ENCODE measurements around the gene FAM81A.

The FAM81A gene

DNA sequence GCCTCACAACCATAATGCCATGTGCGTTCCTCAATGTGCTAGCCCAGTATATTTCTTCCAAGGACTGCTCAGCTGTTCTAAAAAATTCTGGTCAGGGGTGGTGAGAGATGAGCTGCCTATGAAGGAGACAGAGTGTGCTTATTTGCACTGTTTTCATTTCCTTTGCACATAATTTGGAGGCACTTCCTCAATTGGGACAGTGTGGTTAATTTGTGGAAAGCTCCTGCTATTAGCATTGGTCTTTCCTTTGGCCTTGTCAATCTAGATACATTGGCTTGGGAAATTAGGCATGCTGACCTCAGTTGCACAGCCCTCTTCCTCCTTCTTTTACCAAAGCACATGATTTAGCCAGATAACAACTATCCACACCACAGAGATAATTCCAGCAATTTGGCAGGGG, 9.4 kb downstream of the FAM81A start:
- TF ChIP-seq, protein P1, sequence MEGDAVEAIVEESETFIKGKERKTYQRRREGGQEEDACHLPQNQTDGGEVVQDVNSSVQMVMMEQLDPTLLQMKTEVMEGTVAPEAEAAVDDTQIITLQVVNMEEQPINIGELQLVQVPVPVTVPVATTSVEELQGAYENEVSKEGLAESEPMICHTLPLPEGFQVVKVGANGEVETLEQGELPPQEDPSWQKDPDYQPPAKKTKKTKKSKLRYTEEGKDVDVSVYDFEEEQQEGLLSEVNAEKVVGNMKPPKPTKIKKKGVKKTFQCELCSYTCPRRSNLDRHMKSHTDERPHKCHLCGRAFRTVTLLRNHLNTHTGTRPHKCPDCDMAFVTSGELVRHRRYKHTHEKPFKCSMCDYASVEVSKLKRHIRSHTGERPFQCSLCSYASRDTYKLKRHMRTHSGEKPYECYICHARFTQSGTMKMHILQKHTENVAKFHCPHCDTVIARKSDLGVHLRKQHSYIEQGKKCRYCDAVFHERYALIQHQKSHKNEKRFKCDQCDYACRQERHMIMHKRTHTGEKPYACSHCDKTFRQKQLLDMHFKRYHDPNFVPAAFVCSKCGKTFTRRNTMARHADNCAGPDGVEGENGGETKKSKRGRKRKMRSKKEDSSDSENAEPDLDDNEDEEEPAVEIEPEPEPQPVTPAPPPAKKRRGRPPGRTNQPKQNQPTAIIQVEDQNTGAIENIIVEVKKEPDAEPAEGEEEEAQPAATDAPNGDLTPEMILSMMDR (IDR thresholded peaks at IDR 0.05; ENCODE audit: low read depth, low read length), result no peak
- H3K4me3 ChIP-seq (ENCODE audit: low read depth, low read length), result no peak overlapping the region
- in situ Hi-C loops (cut with HindIII; ENCODE audit: low sequenced_read_pairs), result no loop called here
- no peak for DNase-seq (ENCODE audit: low read depth, low spot score)

DNA sequence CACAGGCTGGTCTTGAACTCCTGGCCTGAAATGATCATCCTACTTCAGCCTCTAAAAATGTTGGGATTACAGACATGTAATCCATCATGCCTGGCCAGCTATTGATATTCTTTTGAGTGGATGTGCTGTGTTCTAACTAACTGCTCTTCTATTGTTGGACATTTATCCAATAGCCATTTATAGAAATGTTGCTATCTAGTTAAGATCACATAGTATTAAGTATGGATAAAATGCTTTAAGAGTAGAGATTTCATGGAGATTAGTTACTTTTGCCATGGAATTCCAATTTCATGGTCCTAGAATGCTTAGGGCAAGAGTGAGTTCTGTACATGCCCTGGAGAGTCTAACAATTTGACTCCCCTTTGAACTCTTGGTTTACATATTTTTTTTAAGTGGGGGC, 10.9 kb downstream of the FAM81A start:
- H3K4me3 ChIP-seq (ENCODE audit: low read depth, low read length), result no peak overlapping the region
- in situ Hi-C loops (cut with HindIII; ENCODE audit: low sequenced_read_pairs), result no loop called here
- TF ChIP-seq, protein P1 (IDR thresholded peaks at IDR 0.05; ENCODE audit: low read depth, low read length), result no peak

DNA sequence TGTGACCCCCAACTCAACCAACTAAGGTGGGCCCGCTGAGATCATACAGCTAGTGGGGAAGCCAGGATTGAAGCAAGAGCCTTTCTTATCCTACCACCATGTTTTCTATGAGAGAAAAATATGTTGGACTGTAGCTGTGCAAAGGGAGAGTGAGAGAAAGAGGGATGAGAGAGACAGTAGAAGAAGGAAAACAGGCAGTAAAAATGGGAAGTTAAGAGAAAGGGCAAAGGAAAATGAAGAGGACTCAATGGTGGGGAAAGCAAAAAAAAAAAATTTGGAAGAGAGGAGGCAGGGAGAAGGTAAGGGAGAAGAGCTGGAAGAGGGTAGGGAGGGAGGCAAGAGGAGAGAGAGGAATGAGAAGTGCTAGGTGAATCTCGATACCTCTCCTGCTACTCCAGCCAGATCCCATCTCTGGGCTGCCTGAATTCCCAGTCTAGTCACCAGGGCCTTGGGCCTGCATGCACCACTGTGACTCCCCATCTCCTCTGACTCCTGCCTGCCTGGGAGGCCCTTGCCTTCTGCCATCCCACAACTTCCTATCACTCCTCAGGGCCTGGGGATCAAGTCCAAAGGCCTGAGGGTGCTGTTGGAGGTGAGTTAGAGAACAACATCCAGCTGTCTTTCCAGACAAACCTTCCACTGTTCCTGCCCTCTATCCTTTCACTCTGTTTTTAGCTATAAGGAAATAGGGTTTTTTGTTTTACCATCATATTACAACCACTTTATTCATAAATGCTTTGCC, 15.7 kb downstream of the FAM81A start:
- no peak for DNase-seq (ENCODE audit: low read depth, low spot score)
- TF ChIP-seq, protein P1 (IDR thresholded peaks at IDR 0.05; ENCODE audit: low read depth, low read length), result no peak
- no peak overlapping the region for H3K4me3 ChIP-seq (ENCODE audit: low read depth, low read length)
- in situ Hi-C loops (cut with HindIII; ENCODE audit: low sequenced_read_pairs), result no loop called here

More for the DNA sequence above, 10.9 kb downstream of the FAM81A start:
- DNase-seq (ENCODE audit: low read depth, low spot score), result no peak

DNA sequence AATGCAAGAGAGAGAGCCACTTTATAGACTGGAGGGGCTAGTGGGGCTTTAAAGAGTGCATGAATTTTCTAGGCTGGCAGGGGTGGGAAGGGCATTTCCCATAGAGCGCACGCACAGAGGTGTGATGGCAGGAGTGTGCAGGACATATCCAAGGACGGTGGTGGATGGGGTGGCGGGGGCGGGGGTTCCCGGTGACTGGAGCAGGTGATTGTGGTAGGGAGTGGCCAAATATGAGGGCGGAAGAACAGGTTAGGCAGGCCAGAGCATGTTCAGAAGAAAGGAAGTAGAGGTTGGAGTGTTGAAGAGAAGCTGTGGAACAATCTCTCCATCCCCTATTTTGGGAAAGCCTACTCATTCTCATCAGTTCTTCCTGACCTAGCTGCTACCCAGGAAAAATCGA, 18.1 kb downstream of the FAM81A start:
- H3K4me3 ChIP-seq (ENCODE audit: low read depth, low read length), result no peak overlapping the region
- TF ChIP-seq, protein P1 (IDR thresholded peaks at IDR 0.05; ENCODE audit: low read depth, low read length), result no peak

DNA sequence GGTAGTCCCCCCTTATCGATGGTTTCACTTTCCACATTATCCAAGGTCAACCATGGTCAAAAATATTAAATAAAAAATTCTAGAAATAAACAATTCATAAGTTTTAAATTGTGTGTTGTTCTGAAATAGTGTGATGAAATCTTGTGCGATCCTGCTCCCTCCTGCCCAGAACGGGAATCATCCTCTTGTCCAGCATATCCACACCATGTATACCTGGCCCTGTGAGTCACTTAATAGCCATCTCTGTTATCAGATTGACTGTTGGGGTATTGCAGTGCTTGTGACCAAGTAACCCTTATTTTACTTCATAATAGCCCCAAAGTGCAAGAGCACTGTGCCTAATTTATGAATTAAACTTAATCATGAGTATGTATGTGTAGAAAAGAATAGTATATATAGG, 19.1 kb downstream of the FAM81A start:
- in situ Hi-C loops (cut with HindIII; ENCODE audit: low sequenced_read_pairs), result no loop called here
- DNase-seq (ENCODE audit: low read depth, low spot score), result no peak
- H3K4me3 ChIP-seq (ENCODE audit: low read depth, low read length), result no peak overlapping the region
- TF ChIP-seq, protein P1 (IDR thresholded peaks at IDR 0.05; ENCODE audit: low read depth, low read length), result no peak

More for the DNA sequence above, 18.1 kb downstream of the FAM81A start:
- DNase-seq (ENCODE audit: low read depth, low spot score), result no peak
- in situ Hi-C loops (cut with HindIII; ENCODE audit: low sequenced_read_pairs), result no loop called here

DNA sequence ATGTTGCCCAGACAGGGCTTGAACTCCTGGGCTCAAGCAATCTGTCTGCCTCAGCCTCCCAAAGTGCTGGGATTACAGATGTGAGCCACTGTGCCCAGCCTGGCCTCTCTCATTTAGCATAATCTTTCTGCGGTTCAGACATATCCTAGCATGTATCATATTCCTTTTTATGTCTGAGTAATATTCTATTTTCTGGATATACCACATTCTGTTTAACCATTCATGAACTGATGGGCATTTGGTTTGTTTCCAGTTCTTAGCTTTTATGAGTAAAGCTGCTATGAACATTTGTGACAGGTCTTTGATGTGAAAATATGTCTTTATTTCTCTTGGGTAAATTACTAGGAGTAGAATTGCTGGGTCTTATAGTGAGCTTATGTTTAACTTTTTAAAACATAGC, 23.5 kb downstream of the FAM81A start:
- no peak overlapping the region for H3K4me3 ChIP-seq (ENCODE audit: low read depth, low read length)
- in situ Hi-C loops (cut with HindIII; ENCODE audit: low sequenced_read_pairs), result no loop called here
- TF ChIP-seq, protein P1 (IDR thresholded peaks at IDR 0.05; ENCODE audit: low read depth, low read length), result no peak
- no peak for DNase-seq (ENCODE audit: low read depth, low spot score)
